ENCODE results near the gene AZI2. TPM values are rescaled to one million over a fixed set of nuclear protein-coding genes. Genes with fewer than 3 reads are reported as not detected.
A peak's percentile ranks its signal among the peaks of the same experiment; 100 is the strongest.

The AZI2 gene, protein sequence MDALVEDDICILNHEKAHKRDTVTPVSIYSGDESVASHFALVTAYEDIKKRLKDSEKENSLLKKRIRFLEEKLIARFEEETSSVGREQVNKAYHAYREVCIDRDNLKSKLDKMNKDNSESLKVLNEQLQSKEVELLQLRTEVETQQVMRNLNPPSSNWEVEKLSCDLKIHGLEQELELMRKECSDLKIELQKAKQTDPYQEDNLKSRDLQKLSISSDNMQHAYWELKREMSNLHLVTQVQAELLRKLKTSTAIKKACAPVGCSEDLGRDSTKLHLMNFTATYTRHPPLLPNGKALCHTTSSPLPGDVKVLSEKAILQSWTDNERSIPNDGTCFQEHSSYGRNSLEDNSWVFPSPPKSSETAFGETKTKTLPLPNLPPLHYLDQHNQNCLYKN
- total RNA-seq, result 10 to 100 TPM; 52.0 to 55.3 TPM

DNA sequence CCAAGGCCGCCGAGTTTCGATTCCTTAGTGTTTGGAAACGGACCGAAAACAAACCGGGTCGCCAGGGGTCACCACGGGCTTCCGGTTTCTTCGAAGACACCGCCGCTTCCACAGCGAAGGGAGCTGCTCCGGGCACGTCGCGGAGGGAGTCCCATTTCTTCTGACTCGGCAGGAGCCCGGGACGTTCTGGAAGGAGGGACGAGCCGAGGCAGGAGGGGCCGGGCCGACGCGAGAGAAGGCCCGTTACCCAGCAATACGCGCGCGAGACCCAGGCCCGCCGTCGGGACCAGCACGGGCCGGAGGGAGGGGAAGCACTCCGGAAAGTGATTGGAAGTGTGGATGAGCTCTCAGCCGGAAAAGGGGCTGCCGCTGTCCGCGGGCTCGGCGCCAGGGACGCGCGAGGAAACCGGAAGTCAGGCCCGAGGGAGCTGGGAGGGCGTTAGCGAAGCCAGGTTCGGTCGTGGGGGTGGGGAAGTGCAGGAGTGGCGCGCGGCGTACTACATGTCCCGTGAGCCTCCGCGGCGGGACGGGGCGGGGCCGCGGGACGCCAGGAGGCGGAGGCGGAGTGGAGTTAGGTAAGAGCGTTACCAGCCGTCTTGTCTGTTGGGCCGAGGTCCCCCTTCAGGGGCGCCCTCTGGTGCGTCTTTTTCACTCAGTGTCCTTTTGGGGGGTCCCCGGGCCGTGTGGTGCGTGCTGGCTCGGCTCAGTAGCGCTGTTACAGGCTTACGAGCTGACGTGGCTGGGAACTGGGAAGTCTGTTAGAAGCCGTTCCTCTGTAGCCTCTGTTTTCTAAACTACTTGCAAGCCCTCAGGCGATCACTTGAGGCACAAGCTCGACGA, at the start of gene AZI2, which contains the start of gene ZCWPW2:
Gene AZI2 (minus strand): TSS at position 196 of the 840 bp plus-strand sequence. CDS start 8,207 bp downstream, outside the sequence.
Gene ZCWPW2 (plus strand): TSS at position 93 of the 840 bp plus-strand sequence. CDS start 64,348 bp downstream, outside the sequence.
- ChIA-PET CTCF (interaction anchor here (0.5 to 3.3 kb wide), 13 partner anchors 10 to 637 kb away, joined by 3 to 14 read pairs (median 4); partner anchors contain the start of gene EOMES), POLR2A (interaction anchor here (0.6 to 2.4 kb wide), 22 partner anchors 9 to 1182 kb away, joined by 3 to 23 read pairs (median 5); partner anchors contain the start of gene SLC4A7)
- ATAC-seq, result peak; percentile 87
- Mint-ChIP-seq H3K4me1 (ENCODE audit: low read depth) (peaks cover 43% of the 10 kb centered on the region), H3K9me3 (ENCODE audit: insufficient read depth) (peaks cover 20% of the 10 kb centered on the region), H3K4me3 (peak within 1 kb of the TSS; percentile 97), H3K27me3 (ENCODE audit: low read depth) (no peaks in the 10 kb centered on the region), H3K36me3 (ENCODE audit: low read depth) (peaks cover 45% of the 10 kb centered on the region), H3K27ac (peak within 1 kb of the TSS; percentile 97)
- peak; percentile 95 for DNase-seq

DNA sequence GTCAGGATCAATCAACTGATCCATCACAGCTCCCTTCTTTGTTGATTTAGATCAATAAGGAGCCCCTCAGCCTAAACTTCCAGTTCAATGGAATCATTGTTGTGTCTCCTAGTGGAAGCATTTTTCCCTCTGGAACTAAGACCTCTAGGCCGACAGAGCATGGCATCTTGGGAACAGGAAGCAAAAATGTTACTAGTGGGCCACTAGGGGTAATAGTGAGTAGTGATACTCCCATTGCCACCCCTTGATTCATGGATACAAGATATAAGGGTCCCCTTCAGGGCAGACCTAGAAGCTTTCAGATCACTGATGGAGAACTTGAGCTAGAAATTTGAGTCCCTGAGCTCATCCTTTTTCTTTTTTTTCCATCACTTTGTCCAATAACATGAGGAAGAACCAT, 40.4 kb upstream of the AZI2 start:
- ChIA-PET CTCF (no interaction called here), POLR2A (no interaction called here)
- Mint-ChIP-seq H3K4me1 (ENCODE audit: low read depth) (no peaks in the 10 kb centered on the region), H3K27ac (no peak overlapping the region), H3K27me3 (ENCODE audit: low read depth) (no peaks in the 10 kb centered on the region), H3K36me3 (ENCODE audit: low read depth) (no peaks in the 10 kb centered on the region), H3K9me3 (ENCODE audit: insufficient read depth) (peaks cover 16% of the 10 kb centered on the region), H3K4me3 (no peak overlapping the region)
- DNase-seq, result no peak
- ATAC-seq, result no peak

DNA sequence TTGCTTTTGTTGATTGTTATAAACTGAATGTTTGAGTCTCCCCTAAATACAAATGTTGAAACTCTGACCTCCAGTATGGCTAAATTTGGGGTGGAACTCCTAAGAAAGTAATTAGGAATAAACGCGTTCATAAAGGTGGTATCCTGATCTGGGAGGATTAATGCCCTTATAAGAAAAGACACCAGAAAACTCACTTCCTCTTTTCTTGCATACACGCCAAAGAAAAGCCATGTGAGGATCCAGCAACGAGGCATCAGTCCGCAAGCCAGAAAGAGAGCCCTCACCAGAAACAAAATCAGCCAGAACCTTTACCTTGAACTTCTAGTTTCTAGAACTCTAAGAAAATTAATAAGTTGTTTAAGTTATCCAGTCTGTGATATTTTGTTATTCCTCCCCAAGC, 37.4 kb upstream of the AZI2 start:
- H3K27me3 Mint-ChIP-seq (ENCODE audit: low read depth), result no peaks in the 10 kb centered on the region
- ChIA-PET POLR2A (no interaction called here), CTCF (no interaction called here)
- H3K36me3 Mint-ChIP-seq (ENCODE audit: low read depth), result no peaks in the 10 kb centered on the region
- no peaks in the 10 kb centered on the region for H3K4me1 Mint-ChIP-seq (ENCODE audit: low read depth)
- H3K4me3 Mint-ChIP-seq, result no peak overlapping the region
- H3K27ac Mint-ChIP-seq, result no peak overlapping the region
- DNase-seq (no peak), ATAC-seq (no peak)
- H3K9me3 Mint-ChIP-seq (ENCODE audit: insufficient read depth), result peaks cover 7% of the 10 kb centered on the region

DNA sequence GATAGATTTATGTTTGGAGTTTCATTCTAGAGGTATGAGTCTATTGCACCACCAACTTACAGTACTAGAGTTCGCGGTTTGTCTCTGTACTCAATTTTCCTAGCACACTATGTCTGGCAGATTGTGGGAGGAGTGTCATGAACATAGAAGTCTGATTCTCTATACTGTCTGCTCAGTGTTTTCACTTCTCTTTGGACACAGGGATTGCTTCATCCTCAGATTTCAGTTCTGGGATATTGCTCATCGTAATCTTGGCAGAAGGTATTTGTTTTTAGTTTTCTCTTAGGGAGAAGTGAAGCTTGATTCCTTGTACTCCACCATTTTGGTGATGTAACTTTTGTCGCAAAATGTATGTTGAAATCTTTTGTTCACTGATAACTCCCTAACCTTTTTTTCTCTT, 27.8 kb upstream of the AZI2 start:
- peaks cover 6% of the 10 kb centered on the region for H3K9me3 Mint-ChIP-seq (ENCODE audit: insufficient read depth)
- H3K36me3 Mint-ChIP-seq (ENCODE audit: low read depth), result no peaks in the 10 kb centered on the region
- no peaks in the 10 kb centered on the region for H3K4me1 Mint-ChIP-seq (ENCODE audit: low read depth)
- DNase-seq (no peak), ATAC-seq (no peak)
- no peak overlapping the region for H3K27ac Mint-ChIP-seq
- CTCF ChIA-PET, result no interaction called here
- H3K4me3 Mint-ChIP-seq, result no peak overlapping the region
- H3K27me3 Mint-ChIP-seq (ENCODE audit: low read depth), result no peaks in the 10 kb centered on the region
- POLR2A ChIA-PET, result no interaction called here

DNA sequence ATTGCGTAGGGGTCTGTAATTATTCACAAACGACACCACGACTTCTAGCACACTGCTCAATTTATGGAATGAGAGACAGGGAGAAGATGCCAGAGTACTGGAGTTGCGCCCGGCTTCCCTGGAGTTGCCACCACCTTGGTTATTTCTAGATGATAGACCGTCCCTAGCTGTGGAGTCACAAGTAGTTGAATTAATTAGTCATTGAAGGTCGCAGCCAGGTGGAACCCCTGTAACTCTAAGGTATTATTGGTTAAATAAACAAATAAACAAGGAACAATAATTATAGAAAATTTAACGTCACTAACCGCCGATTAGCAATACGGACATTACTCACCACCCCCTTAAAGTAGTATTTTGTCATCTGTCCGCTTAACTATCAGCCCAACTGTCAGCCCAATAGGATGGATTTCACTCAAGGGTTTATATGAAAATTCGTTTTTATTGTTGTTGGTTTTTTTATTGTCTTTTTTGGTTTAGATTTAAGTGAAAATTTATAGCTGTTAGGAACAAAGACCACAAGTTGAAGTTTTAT, 911 bp upstream of the AZI2 start:
- DNase-seq (no peak), ATAC-seq (peak; percentile 0)
- CTCF ChIA-PET, result interaction anchor here (0.5 to 3.3 kb wide), 10 partner anchors 10 to 638 kb away, joined by 3 to 14 read pairs (median 4); partner anchors contain the start of gene EOMES
- Mint-ChIP-seq H3K4me1 (ENCODE audit: low read depth) (peaks cover 43% of the 10 kb centered on the region), H3K36me3 (ENCODE audit: low read depth) (peaks cover 48% of the 10 kb centered on the region), H3K4me3 (peak overlapping the region; percentile 97), H3K9me3 (ENCODE audit: insufficient read depth) (peaks cover 20% of the 10 kb centered on the region), H3K27ac (peak overlapping the region; percentile 97), H3K27me3 (ENCODE audit: low read depth) (no peaks in the 10 kb centered on the region)
- POLR2A ChIA-PET, result interaction anchor here (0.7 to 2.4 kb wide), 19 partner anchors 10 to 899 kb away, joined by 3 to 23 read pairs (median 5); partner anchors contain the start of gene SLC4A7

DNA sequence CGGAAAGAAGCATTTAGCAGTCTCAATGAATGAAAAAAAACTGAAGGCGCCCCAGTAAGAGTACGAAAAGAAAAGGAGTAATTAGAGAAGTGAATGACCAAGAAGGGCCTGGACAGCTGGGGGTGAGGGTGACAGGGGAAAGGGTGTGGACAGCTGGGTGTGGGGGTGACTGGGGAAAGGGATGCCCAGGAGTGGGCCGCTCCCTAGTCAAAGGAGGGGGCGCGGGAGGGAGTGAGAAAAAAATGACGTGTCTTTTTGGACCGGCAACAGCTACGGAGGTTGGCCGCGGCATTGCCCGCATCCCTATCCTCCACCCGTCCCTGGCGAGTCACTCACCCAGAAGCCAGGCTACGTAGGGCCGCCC, 377 bp downstream of the AZI2 start:
- DNase-seq, result no peak
- ChIA-PET CTCF (interaction anchor here (0.7 to 3.3 kb wide), 8 partner anchors 9 to 636 kb away, joined by 3 to 14 read pairs (median 4); no protein-coding TSS in a partner anchor), POLR2A (interaction anchor here (0.6 to 2.4 kb wide), 18 partner anchors 9 to 1181 kb away, joined by 3 to 23 read pairs (median 5); partner anchors contain the start of gene SLC4A7)
- Mint-ChIP-seq H3K4me1 (ENCODE audit: low read depth) (peaks cover 47% of the 10 kb centered on the region), H3K27me3 (ENCODE audit: low read depth) (no peaks in the 10 kb centered on the region), H3K36me3 (ENCODE audit: low read depth) (peaks cover 39% of the 10 kb centered on the region), H3K9me3 (ENCODE audit: insufficient read depth) (peaks cover 17% of the 10 kb centered on the region), H3K4me3 (peak overlapping the region; percentile 97), H3K27ac (peak overlapping the region; percentile 97)
- peak; percentile 88 for ATAC-seq

DNA sequence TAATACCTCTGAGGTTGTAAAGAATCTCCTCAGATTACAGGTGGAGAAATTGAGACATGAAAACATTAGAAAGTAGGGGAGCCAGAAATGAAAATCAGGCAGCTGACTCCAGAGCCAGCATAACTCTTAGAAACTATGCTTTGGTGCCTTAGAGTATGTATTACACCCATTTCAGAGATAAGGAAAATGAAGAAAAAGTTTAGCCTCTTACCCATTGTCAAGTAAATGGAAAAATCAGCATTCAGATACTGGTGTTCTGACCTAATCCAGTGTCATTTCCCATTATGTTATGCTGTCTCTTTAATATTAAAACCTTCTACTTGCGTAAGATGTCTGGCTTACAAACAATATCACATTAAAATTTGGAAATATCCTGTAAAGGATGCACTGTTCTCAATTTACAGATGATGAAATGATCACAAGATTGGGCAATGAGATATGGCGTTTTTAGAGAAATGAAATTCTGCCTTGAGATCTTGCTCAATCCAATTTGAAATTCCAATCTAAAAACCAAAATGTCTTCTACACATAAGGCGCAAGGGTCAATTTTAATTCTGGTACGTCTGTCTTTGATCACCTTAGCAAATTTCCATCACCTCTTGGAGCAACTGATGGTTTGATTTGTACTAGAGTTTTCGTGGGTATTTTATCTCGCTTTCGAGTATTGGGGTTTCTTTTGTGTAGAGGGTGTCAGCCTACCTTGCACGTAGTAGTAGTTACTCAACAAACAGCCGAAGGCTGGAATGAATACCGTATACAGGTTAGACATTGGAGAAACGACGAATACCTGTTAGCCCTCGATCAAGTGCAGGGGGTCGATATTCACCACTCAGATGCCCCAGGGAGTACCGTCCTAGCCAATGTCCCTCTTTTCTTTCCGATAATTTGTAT, 1.0 kb downstream of the AZI2 start:
- peaks cover 54% of the 10 kb centered on the region for H3K4me1 Mint-ChIP-seq (ENCODE audit: low read depth)
- ATAC-seq (no peak), DNase-seq (no peak)
- H3K27ac Mint-ChIP-seq, result peak overlapping the region; percentile 97
- H3K27me3 Mint-ChIP-seq (ENCODE audit: low read depth), result no peaks in the 10 kb centered on the region
- POLR2A ChIA-PET, result interaction anchor here (0.6 to 2.4 kb wide), 14 partner anchors 8 to 1180 kb away, joined by 3 to 23 read pairs (median 6); partner anchors contain the start of gene SLC4A7
- CTCF ChIA-PET, result interaction anchor here (1.0 to 3.3 kb wide), 5 partner anchors 12 to 636 kb away, joined by 3 to 14 read pairs (median 4); no protein-coding TSS in a partner anchor
- peak overlapping the region; percentile 97 for H3K4me3 Mint-ChIP-seq
- peaks cover 38% of the 10 kb centered on the region for H3K36me3 Mint-ChIP-seq (ENCODE audit: low read depth)
- H3K9me3 Mint-ChIP-seq (ENCODE audit: insufficient read depth), result peaks cover 17% of the 10 kb centered on the region

DNA sequence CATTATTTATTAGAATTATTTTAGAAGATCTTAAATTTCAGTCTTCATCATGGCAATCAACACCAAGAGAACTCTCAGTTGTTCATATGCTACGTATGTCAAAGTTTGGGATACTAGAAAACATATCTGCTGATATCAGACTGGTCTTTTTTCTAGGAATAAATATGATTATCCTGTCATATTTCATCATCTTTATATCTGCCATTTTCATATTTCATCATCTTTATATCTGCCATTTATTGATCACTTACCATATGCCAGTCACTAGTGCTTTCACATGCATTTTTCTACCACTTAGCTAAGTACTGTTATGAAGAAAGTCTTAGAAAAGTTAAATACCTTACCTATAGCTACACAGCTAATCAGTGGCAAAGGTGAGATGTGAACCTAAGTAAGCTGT, 2.9 kb downstream of the AZI2 start:
- peaks cover 54% of the 10 kb centered on the region for H3K4me1 Mint-ChIP-seq (ENCODE audit: low read depth)
- DNase-seq, result no peak
- H3K27me3 Mint-ChIP-seq (ENCODE audit: low read depth), result no peaks in the 10 kb centered on the region
- ChIA-PET CTCF (interaction anchor here (1.0 kb wide), 1 partner anchor 17 kb away, joined by 3 read pairs; no protein-coding TSS in a partner anchor), POLR2A (no interaction called here)
- H3K4me3 Mint-ChIP-seq, result no peak overlapping the region
- H3K36me3 Mint-ChIP-seq (ENCODE audit: low read depth), result peaks cover 30% of the 10 kb centered on the region
- no peak for ATAC-seq
- H3K9me3 Mint-ChIP-seq (ENCODE audit: insufficient read depth), result peaks cover 3% of the 10 kb centered on the region
- H3K27ac Mint-ChIP-seq, result no peak overlapping the region

DNA sequence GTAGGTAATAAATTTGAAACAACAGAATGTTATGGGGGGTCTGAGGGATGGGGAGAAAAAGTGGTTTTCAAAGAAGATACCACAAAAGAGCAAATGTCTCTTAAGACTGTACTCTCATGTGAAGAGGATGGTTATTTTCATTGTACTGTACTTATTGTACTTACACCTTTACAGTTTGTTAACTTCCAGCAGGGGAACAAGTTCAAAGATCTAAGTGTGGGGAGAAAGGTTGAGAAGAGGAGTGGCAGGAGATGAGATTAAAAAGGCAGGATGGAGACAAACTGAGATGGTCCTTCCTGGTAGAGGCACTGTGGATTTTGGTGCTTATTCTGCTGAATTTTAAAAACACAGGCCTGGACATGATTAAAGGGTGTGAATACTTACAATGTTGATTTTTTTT, 5.5 kb downstream of the AZI2 start:
- Mint-ChIP-seq H3K4me1 (ENCODE audit: low read depth) (peaks cover 45% of the 10 kb centered on the region), H3K27ac (no peak overlapping the region), H3K4me3 (no peak overlapping the region), H3K36me3 (ENCODE audit: low read depth) (peaks cover 29% of the 10 kb centered on the region), H3K27me3 (ENCODE audit: low read depth) (no peaks in the 10 kb centered on the region), H3K9me3 (ENCODE audit: insufficient read depth) (no peaks in the 10 kb centered on the region)
- DNase-seq, result no peak
- POLR2A ChIA-PET, result no interaction called here
- ATAC-seq, result no peak
- CTCF ChIA-PET, result interaction anchor here (1.4 to 3.2 kb wide), 2 partner anchors 9 to 631 kb away, joined by 4 to 14 read pairs; no protein-coding TSS in a partner anchor

DNA sequence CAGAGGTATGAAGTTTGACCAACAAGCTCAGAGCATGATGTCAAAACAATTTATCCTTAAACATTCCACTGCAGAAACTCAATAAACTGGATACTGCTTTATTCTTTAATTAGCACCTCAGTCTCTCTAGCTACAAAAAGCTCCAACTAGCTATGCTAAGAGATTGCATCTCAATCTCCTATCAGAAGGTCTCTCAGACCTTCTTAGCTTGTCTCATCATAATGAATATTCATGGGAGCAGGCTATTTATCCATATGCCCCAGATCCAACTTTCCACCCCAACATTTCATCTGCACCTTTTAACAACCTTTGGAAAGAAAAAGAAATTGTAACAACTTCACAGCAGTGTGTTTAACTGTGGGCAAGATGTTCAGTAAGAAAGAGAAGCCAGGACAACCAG, 11.4 kb downstream of the AZI2 start:
- no peaks in the 10 kb centered on the region for H3K27me3 Mint-ChIP-seq (ENCODE audit: low read depth)
- ATAC-seq, result no peak
- no peak overlapping the region for H3K27ac Mint-ChIP-seq
- DNase-seq, result no peak
- ChIA-PET CTCF (interaction anchor here (0.6 to 4.3 kb wide), 6 partner anchors 9 to 625 kb away, joined by 3 to 29 read pairs (median 7); partner anchors contain the start of genes AZI2, EOMES and ZCWPW2), POLR2A (interaction anchor here (1.3 kb wide), 1 partner anchor 11 kb away, joined by 5 read pairs; the partner anchor contains the start of genes AZI2 and ZCWPW2)
- peaks cover 16% of the 10 kb centered on the region for H3K4me1 Mint-ChIP-seq (ENCODE audit: low read depth)
- H3K36me3 Mint-ChIP-seq (ENCODE audit: low read depth), result peaks cover 32% of the 10 kb centered on the region
- no peaks in the 10 kb centered on the region for H3K9me3 Mint-ChIP-seq (ENCODE audit: insufficient read depth)
- H3K4me3 Mint-ChIP-seq, result no peak overlapping the region
